Choroid plexus epithelial cell (primary cell): ENCODE results near the gene COPA.

Experiments used
- DNase-seq: peaks from one replicate; pipeline ENCODE4 v3.0.0-alpha.2; 2010; ENCODE audit warnings: low read depth
- H3K4me3 ChIP-seq: 2 replicates; pipeline ENCODE4 v1.5.1; 2011; ENCODE audit warnings: low read depth, mild to moderate bottlenecking, control low read depth, low read length, moderate library complexity
- TF ChIP-seq, protein P1 (sequence below): conservative IDR thresholded peaks from 2 replicates; pipeline ENCODE4 v1.5.1; 2011; ENCODE audit warnings: low read depth, mild to moderate bottlenecking, control low read depth, inconsistent platforms, low read length, moderate library complexity

COPA gene

DNA sequence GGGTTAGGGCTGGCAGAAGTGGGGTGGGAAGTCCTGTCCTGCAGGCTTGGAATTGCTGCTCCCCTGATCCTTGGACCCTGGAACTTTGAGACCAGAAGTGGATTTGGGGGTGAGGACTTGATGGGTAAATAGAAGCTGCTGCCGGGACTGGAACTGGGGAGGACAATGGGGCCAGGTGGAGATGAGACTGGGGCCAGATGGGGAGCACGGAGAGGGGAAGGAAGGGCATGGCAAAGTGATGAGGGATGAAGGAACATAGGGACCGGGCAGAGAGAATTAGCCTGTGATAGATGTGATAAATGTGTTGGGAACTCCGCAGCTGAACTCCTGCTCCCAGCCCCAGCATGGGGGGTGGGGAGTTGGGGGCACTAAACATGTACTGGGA, 24.5 kb upstream of the COPA start:
- H3K4me3 ChIP-seq, result no peak overlapping the region
- no peak for DNase-seq
- TF ChIP-seq, protein P1, sequence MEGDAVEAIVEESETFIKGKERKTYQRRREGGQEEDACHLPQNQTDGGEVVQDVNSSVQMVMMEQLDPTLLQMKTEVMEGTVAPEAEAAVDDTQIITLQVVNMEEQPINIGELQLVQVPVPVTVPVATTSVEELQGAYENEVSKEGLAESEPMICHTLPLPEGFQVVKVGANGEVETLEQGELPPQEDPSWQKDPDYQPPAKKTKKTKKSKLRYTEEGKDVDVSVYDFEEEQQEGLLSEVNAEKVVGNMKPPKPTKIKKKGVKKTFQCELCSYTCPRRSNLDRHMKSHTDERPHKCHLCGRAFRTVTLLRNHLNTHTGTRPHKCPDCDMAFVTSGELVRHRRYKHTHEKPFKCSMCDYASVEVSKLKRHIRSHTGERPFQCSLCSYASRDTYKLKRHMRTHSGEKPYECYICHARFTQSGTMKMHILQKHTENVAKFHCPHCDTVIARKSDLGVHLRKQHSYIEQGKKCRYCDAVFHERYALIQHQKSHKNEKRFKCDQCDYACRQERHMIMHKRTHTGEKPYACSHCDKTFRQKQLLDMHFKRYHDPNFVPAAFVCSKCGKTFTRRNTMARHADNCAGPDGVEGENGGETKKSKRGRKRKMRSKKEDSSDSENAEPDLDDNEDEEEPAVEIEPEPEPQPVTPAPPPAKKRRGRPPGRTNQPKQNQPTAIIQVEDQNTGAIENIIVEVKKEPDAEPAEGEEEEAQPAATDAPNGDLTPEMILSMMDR, result no peak

DNA sequence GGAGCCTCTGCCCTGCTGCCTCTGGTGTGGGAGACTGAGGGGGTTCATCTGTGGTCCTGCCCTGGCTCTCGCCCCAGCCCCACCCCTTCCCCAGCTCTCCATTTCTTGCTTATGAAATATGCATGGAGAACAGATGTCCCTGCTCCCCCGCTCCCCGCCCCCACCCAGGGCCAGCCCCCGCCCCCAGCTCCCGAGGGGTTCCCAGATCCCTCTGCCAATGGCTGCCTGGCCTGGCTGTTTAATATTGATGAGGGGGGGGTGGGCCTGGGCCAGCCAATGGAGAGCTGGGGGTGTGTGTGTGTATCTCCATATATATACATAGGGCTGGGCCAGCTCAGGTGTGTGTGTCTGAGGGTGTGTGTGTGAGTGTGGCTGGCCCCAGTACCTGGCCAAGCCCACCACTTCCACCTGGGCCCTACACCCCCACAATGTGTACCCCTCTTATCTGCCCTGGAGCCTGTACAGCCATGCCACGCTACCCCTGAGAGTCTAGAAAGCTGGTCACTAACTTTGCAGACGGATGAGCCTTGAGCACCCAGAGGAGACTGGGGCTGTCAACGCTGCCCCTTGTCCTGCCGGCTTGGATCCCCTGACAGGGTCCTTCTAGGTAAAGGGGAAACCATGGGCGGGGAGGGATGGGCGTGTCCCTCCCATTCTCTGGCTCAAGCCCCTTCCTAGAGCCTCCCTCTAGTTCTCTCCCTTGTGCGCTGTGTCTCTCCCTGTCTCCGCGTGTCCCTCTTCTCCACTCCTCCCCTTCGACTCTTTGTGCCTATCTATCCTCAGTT, 23.9 kb upstream of the COPA start, which contains the start of gene NHLH1:
NHLH1 (plus strand) TSS at position 341 of the 785 bp plus-strand sequence. CDS start 3,661 bp downstream, outside the sequence.
- H3K4me3 ChIP-seq, result no peak within 1 kb of the TSS
- TF ChIP-seq, protein P1, result no peak
- DNase-seq, result no peak

DNA sequence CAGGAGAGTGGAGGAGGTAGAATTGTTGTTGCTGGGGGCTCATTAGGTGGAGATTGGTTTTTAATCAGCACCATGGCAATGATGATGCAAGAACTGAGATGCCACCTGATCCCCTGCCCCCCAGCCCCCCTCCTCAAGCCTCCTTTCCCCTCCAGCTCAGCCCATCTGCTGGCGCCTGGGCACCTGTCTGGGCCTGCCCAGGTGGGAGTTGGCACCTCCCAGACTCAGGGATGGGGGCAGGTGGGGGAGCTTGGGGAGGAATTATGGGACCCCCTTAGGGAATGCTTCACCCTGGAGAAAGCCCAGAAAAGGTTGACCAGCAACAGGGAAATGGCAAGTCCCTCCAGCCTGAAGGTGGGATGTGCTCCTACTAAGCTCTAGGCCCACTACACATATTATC, 22.3 kb upstream of the COPA start:
- no peak for DNase-seq
- H3K4me3 ChIP-seq, result no peak overlapping the region
- TF ChIP-seq, protein P1, result no peak

DNA sequence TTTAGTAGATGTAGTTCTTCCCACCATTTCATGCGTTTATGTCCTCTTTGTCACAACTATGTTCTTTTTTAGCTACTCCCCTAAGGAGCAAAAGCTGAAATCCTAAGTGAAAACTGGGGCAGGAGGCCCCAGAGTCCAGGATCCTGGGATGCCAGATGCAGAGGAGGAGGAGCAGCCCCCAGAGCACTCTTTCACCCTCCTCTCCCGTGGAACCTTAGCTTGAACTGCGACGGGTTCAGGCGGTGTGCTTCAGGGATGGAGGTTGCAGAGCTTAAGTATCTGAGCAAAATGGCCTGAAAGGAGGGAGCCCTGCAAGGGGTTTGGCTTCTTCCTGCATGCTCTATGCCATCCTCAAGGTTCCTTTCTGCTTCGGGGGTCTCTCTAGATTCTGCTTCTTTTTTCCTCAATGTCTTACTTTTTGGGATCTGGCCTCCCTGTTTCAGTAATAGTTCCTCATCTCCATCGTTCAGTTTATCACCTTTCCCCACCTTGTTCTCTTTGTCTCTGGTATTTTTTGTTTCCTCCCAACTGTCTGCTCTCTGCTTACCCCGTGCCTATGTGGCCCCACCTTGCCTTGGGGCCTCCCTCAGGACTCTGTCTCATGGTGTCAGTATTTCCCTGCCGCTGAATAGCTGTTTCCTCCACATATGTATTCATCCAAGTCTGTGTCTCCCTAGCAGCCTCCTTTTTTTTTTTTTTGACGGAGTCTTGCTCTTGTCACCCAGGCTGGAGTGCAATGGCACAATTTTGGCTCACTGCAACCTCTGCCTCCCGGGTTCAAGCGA, 21.1 kb upstream of the COPA start:
- no peak for DNase-seq
- TF ChIP-seq, protein P1, result no peak

DNA sequence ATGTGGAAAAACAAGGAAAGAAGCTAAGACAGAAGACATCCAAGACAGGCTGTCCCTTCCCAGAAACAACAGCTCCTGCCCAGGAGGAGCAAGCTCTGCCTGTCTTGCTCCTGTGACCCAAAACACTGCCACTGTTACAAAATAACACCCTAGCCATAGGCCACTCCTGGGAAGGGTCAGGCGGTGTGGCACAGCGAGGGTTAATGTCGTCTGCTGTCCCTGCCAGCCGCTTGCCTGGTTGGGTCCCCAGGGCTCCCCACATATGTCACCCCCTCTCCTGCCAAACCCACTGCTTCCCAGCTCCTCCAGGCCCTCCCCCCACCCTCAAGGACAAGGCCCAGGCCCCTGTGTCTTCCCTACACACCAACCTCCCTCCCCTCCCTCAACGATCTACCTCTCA, 20.0 kb upstream of the COPA start:
- TF ChIP-seq, protein P1, result no peak
- H3K4me3 ChIP-seq, result no peak overlapping the region
- DNase-seq, result no peak

More for the DNA sequence above, 21.1 kb upstream of the COPA start:
- no peak overlapping the region for H3K4me3 ChIP-seq

DNA sequence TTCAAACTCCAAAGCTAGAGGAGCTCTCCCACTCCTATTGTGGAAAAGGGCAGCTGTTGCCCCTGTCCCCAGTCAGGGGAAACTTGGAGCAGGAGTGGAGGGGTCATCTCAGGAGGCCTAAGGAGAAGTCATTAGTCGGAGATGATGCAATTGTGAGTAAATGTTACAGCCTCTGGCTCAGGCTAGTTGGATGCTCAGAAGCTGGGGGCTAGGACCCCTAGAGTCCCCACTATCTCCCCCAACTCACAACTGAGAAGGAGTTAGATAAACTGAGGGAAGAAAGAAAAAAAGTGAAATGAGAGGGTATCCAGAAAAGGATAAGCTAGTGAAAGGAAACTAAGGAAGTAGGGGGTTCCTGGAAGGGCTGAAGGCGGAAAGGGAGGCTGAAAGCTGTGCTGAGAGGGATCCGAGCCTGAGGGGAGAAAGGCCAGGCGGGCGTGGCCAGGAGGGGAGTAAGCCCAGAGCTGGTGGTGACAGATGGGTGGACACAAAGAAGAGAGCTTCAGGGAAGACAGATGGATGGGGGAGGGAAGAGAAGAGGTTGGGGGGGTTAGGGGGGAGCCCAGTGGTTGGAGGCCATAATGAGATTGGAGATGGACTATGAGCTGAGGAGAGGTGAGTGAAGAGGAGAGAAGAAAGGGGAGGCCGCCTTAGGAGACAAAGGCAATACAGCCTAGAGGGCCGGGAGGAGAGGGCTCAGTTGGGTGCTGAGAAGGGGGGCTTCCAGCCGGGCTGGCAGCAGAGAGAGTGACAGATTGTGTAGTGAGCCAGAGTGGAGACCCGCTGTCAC, 19.3 kb upstream of the COPA start:
- TF ChIP-seq, protein P1, result no peak
- no peak overlapping the region for H3K4me3 ChIP-seq
- no peak for DNase-seq
